Dedifferentiated amniotic fluid mesenchymal stem cell (primary cell): ENCODE results near the gene C11orf54.
"Not testable (repeated sequence)": the region's sequence is repeated elsewhere in the genome, so short reads cannot be mapped to it uniquely, and the experiment has no call there.

Experiments used
- DNase-seq: peaks from one replicate; pipeline ENCODE4 v3.0.0-alpha.2; 2016; ENCODE audit errors: extremely low spot score

The C11orf54 gene

GRCh38 chr11:93766504-93766903 is 25.0 kb downstream of the C11orf54 start:
- DNase-seq = no peak

- no peak for DNase-seq
These were observed 25.5 kb downstream of the C11orf54 start for GRCh38 chr11:93767018-93767417.

- DNase-seq = no peak
These were observed 28.7 kb downstream of the C11orf54 start for GRCh38 chr11:93770160-93770559.

- no peak for DNase-seq
These were observed 30.7 kb downstream of the C11orf54 start for GRCh38 chr11:93772123-93772522.

- no peak for DNase-seq
These were observed 31.6 kb downstream of the C11orf54 start for GRCh38 chr11:93773045-93773477.

GRCh38 chr11:93773601-93774200 is 32.2 kb downstream of the C11orf54 start:
- DNase-seq = no peak

GRCh38 chr11:93774560-93774959 is 33.1 kb downstream of the C11orf54 start:
- DNase-seq = not testable (repeated sequence)

- no peak for DNase-seq
These were observed 33.8 kb downstream of the C11orf54 start for GRCh38 chr11:93775289-93775688.

- no peak for DNase-seq
These were observed 41.9 kb downstream of the C11orf54 start for GRCh38 chr11:93783362-93783761.

- DNase-seq = no peak
These were observed 42.3 kb downstream of the C11orf54 start for GRCh38 chr11:93783765-93784144.

GRCh38 chr11:93784145-93784934 is 42.9 kb downstream of the C11orf54 start, which contains the start of gene MED17:
Gene MED17 (plus strand): TSS chr11:93784282. CDS start chr11:93784514, 232 bp downstream.
- DNase-seq = peak; percentile 96

GRCh38 chr11:93784935-93785360 is 43.5 kb downstream of the C11orf54 start:
- DNase-seq = no peak

GRCh38 chr11:93791493-93791892 is 50.0 kb downstream of the C11orf54 start:
- no peak for DNase-seq

- no peak for DNase-seq
These were observed 55.2 kb downstream of the C11orf54 start for GRCh38 chr11:93796441-93797231.

GRCh38 chr11:93801366-93801765 is 59.9 kb downstream of the C11orf54 start:
- DNase-seq = no peak

- no peak for DNase-seq
These were observed 63.4 kb downstream of the C11orf54 start for GRCh38 chr11:93804879-93805278.

- no peak for DNase-seq
These were observed 66.5 kb downstream of the C11orf54 start for GRCh38 chr11:93807980-93808379.

GRCh38 chr11:93813974-93814373 is 72.5 kb downstream of the C11orf54 start:
- no peak for DNase-seq
